H9 (cell line): Measurements from ENCODE around the gene FAM20A. TPM values are rescaled to one million over a fixed set of nuclear protein-coding genes. Genes with fewer than 3 reads are reported as not detected.

Source experiments
- DNase-seq: peaks from one replicate; pipeline ENCODE4 v3.0.0-alpha.2; 2017
- H2AFZ ChIP-seq: one replicate; pipeline ENCODE4 v1.6.1; 2013; ENCODE audit warnings: mild to moderate bottlenecking, low read length, control low read depth, moderate library complexity
- H2AK5ac ChIP-seq: 2 replicates; pipeline ENCODE4 v1.6.1; 2013; ENCODE audit warnings: low read length, control low read depth, mixed read lengths; ENCODE audit not compliant: insufficient read length
- H2BK120ac ChIP-seq: one replicate; pipeline ENCODE4 v1.6.1; 2013; ENCODE audit warnings: low read depth, mild to moderate bottlenecking, low read length, control low read depth, inconsistent platforms; ENCODE audit not compliant: poor library complexity, severe bottlenecking
- H2BK12ac ChIP-seq: 2 replicates; pipeline ENCODE4 v1.6.1; 2013; ENCODE audit warnings: low read length, control low read depth, mixed read lengths, low read depth; ENCODE audit not compliant: insufficient read length
- H2BK15ac ChIP-seq: 2 replicates; pipeline ENCODE4 v1.6.1; 2013; ENCODE audit warnings: low read depth, low read length, control low read depth
- H2BK20ac ChIP-seq: one replicate; pipeline ENCODE4 v1.6.1; 2013; ENCODE audit warnings: low read depth, mild to moderate bottlenecking, low read length, control low read depth, inconsistent platforms; ENCODE audit not compliant: poor library complexity, severe bottlenecking
- H2BK5ac ChIP-seq: 2 replicates; pipeline ENCODE4 v1.6.1; 2013; ENCODE audit warnings: low read length, control low read depth, mixed read lengths; ENCODE audit not compliant: insufficient read length
- H3K14ac ChIP-seq: 2 replicates; pipeline ENCODE4 v1.6.1; 2013; ENCODE audit warnings: low read length, control low read depth; ENCODE audit not compliant: insufficient read depth
- H3K18ac ChIP-seq: 2 replicates; pipeline ENCODE4 v1.6.1; 2013; ENCODE audit warnings: low read depth, mild to moderate bottlenecking, mixed read lengths, low read length, control low read depth; ENCODE audit not compliant: insufficient read length
- H3K23ac ChIP-seq: 2 replicates; pipeline ENCODE4 v1.6.1; 2013; ENCODE audit warnings: low read length, control low read depth, mixed read lengths, low read depth; ENCODE audit not compliant: insufficient read length
- H3K23me2 ChIP-seq: 2 replicates; pipeline ENCODE4 v1.6.1; 2013; ENCODE audit warnings: low read depth, mild to moderate bottlenecking, mixed read lengths, low read length, control low read depth; ENCODE audit not compliant: insufficient read length, poor library complexity, severe bottlenecking
- H3K27ac ChIP-seq: 2 replicates; pipeline ENCODE4 v1.5.1; 2013; ENCODE audit warnings: low read length, control low read depth, mixed read lengths, low read depth; ENCODE audit not compliant: insufficient read length
- H3K27me3 ChIP-seq: 2 replicates; pipeline ENCODE4 v1.6.1; 2013; ENCODE audit warnings: low read length, control low read depth, inconsistent platforms; ENCODE audit not compliant: insufficient read depth
- H3K4ac ChIP-seq: 2 replicates; pipeline ENCODE4 v1.6.1; 2013; ENCODE audit warnings: low read depth, mild to moderate bottlenecking, control low read depth, inconsistent platforms, low read length, moderate library complexity
- H3K4me1 ChIP-seq: 2 replicates; pipeline ENCODE4 v1.6.1; 2013; ENCODE audit warnings: low read length, control low read depth, inconsistent platforms; ENCODE audit not compliant: insufficient read depth
- H3K4me2 ChIP-seq: 2 replicates; pipeline ENCODE4 v1.6.1; 2013; ENCODE audit warnings: low read length, control low read depth, mixed read lengths; ENCODE audit not compliant: insufficient read length, insufficient read depth
- H3K56ac ChIP-seq: 2 replicates; pipeline ENCODE4 v1.6.1; 2013; ENCODE audit warnings: low read depth, mild to moderate bottlenecking, mixed read lengths, low read length, control low read depth; ENCODE audit not compliant: insufficient read length
- H3K79me1 ChIP-seq: 2 replicates; pipeline ENCODE4 v1.6.1; 2013; ENCODE audit warnings: low read depth, mild to moderate bottlenecking, moderate library complexity, low read length, control low read depth, inconsistent platforms; ENCODE audit not compliant: insufficient read depth, poor library complexity, severe bottlenecking
- H3K79me2 ChIP-seq: 2 replicates; pipeline ENCODE4 v1.6.1; 2013; ENCODE audit warnings: low read length, control low read depth, inconsistent platforms; ENCODE audit not compliant: insufficient read depth
- H3K9ac ChIP-seq: 2 replicates; pipeline ENCODE4 v1.6.1; 2013; ENCODE audit warnings: low read length, control low read depth, mixed read lengths; ENCODE audit not compliant: insufficient read length; ENCODE audit errors: extremely low read depth
- H3K9me3 ChIP-seq: one replicate; pipeline ENCODE4 v1.6.1; 2013; ENCODE audit warnings: low read depth, low read length, inconsistent platforms; ENCODE audit not compliant: control insufficient read depth
- H3T11ph ChIP-seq: one replicate; pipeline ENCODE4 v1.6.1; 2013; ENCODE audit warnings: mild to moderate bottlenecking, low read length, control low read depth, inconsistent platforms
- H4K20me1 ChIP-seq: one replicate; pipeline ENCODE4 v1.6.1; 2013; ENCODE audit not compliant: control insufficient read depth, insufficient read length, insufficient read depth
- H4K5ac ChIP-seq: 2 replicates; pipeline ENCODE4 v1.6.1; 2013; ENCODE audit warnings: low read depth, mild to moderate bottlenecking, mixed read lengths, low read length, control low read depth; ENCODE audit not compliant: insufficient read length
- H4K8ac ChIP-seq: replicated peaks from 2 replicates; pipeline ENCODE4 v1.6.1; 2013; ENCODE audit warnings: low read length, control low read depth, mixed read lengths, low read depth; ENCODE audit not compliant: insufficient read length
- H4K91ac ChIP-seq: 2 replicates; pipeline ENCODE4 v1.6.1; 2013; ENCODE audit warnings: low read depth, mild to moderate bottlenecking, moderate library complexity, mixed read lengths, low read length, control low read depth; ENCODE audit not compliant: insufficient read length
- H3K27ac Mint-ChIP-seq, 3 experiments: 2 replicates in 2 of 3; 3 replicates in 1 of 3; pipeline ENCODE4 v1.8.0; 2020 to 2021; ENCODE audit warnings: mixed read lengths in 3 of 3, mild to moderate bottlenecking in 1 of 3, moderate library complexity in 1 of 3
- H3K27me3 Mint-ChIP-seq: 2 replicates; pipeline ENCODE4 v1.8.0; 2021; ENCODE audit warnings: low read depth, mild to moderate bottlenecking, moderate library complexity, mixed read lengths
- H3K36me3 Mint-ChIP-seq, 3 experiments: 2 replicates in 2 of 3; 3 replicates in 1 of 3; pipeline ENCODE4 v1.8.0; 2020 to 2021; ENCODE audit warnings: low read depth in 3 of 3, mixed read lengths in 3 of 3; ENCODE audit not compliant: insufficient read depth in 1 of 3
- H3K4me1 Mint-ChIP-seq, 2 experiments: 2 replicates each; pipeline ENCODE4 v1.8.0; 2020; ENCODE audit warnings: mixed read lengths in 2 of 2
- H3K4me3 Mint-ChIP-seq, 2 experiments: 2 replicates in 1 of 2; 3 replicates in 1 of 2; pipeline ENCODE4 v1.8.0; 2020 to 2021; ENCODE audit warnings: mild to moderate bottlenecking in 2 of 2, mixed read lengths in 2 of 2, moderate library complexity in 1 of 2
- H3K9me3 Mint-ChIP-seq, 2 experiments: 2 replicates in 1 of 2; 3 replicates in 1 of 2; pipeline ENCODE4 v1.8.0; 2020; ENCODE audit warnings: mild to moderate bottlenecking in 2 of 2, mixed read lengths in 2 of 2, moderate library complexity in 1 of 2
- WGBS: extraction: QIAGEN DNeasy Blood & Tissue Kit; methylation state at CpG from one replicate; pipeline ENCODE4 v1.1.7; 2013; ENCODE audit warnings: missing lambda C conversion rate, low lambda C conversion rate, mixed read lengths; ENCODE audit not compliant: insufficient read length; ENCODE audit errors: extremely low coverage; 5-methylcytosine and 5-hydroxymethylcytosine counted together
- total RNA-seq: library from RNA; stranded (reverse); gene quantifications from 2 replicates; pipeline ENCODE4 v1.2.1, GENCODE V29; 2021
- TF ChIP-seq, protein P1 (sequence below): fragments of 200-600 bp; sonication (generic); conservative IDR thresholded peaks from 3 replicates; pipeline ENCODE4 v1.8.0; 2021; ENCODE audit warnings: antibody characterized with exemption, mild to moderate bottlenecking

FAM20A gene
- total RNA-seq, 1 experiment from 2014 or later, result 34.4 TPM

DNA sequence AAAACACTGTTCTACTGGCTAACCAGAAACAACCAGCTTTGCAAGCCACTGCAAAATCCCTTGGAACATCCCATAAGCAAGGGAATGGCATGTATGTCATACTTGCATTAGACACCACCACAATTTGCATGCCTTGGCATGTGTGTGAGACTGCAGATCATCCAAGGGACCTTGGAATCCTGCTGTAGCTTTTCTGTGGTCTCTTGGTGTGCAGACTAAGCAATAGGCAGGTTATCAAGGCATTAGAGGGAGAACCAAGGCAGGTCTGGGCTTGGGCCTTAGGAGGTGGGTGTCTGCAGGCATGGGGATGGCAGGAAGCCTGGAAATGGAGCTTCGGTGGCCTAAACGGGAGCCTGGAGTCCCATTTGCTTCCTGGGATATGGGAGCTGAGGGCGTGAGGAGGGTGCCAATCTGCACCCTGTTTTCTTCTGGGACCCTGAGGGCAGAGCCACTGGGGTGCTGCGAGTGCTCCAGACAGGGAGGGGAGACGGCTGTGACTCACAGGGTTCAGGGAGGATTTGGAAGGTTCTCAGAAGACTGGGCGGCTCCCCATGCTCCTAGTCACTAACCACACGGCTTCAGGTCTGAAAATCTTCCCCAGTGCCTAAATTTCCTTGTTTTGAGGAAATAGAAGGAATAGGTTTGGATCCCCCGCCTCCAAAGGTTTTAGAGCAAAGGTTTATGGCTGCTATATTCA, 36.6 kb downstream of the FAM20A start:
- TF ChIP-seq, protein P1, sequence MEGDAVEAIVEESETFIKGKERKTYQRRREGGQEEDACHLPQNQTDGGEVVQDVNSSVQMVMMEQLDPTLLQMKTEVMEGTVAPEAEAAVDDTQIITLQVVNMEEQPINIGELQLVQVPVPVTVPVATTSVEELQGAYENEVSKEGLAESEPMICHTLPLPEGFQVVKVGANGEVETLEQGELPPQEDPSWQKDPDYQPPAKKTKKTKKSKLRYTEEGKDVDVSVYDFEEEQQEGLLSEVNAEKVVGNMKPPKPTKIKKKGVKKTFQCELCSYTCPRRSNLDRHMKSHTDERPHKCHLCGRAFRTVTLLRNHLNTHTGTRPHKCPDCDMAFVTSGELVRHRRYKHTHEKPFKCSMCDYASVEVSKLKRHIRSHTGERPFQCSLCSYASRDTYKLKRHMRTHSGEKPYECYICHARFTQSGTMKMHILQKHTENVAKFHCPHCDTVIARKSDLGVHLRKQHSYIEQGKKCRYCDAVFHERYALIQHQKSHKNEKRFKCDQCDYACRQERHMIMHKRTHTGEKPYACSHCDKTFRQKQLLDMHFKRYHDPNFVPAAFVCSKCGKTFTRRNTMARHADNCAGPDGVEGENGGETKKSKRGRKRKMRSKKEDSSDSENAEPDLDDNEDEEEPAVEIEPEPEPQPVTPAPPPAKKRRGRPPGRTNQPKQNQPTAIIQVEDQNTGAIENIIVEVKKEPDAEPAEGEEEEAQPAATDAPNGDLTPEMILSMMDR, result no peak
- Histone ChIP-seq H2BK5ac (no peak overlapping the region), H2AFZ (no peak overlapping the region), H3K9me3 (no peaks in the 10 kb centered on the region), H4K8ac (no peak overlapping the region), H3K4me2 (no peak overlapping the region), H2BK120ac (no peak overlapping the region), H3K27ac (no peak overlapping the region), H4K5ac (no peak overlapping the region), H3T11ph (no peak overlapping the region), H3K4me1 (no peaks in the 10 kb centered on the region), H2BK12ac (no peak overlapping the region), H3K18ac (no peak overlapping the region), H3K79me2 (no peaks in the 10 kb centered on the region), H3K14ac (no peak overlapping the region), H3K23ac (no peak overlapping the region), H4K20me1 (no peaks in the 10 kb centered on the region), H3K79me1 (no peaks in the 10 kb centered on the region), H3K27me3 (no peaks in the 10 kb centered on the region), H2BK20ac (no peak overlapping the region), H3K4ac (no peak overlapping the region), H2BK15ac (no peak overlapping the region), H2AK5ac (no peak overlapping the region), H3K9ac (no peak overlapping the region), H4K91ac (no peak overlapping the region), H3K56ac (no peak overlapping the region), H3K23me2 (no peaks in the 10 kb centered on the region)
- H3K9me3 Mint-ChIP-seq, result no peaks in the 10 kb centered on the region
- peaks cover 0 to 4% (median 0%) of the 10 kb centered on the region in 3 experiments; a peak in 2 of 7 replicates for H3K36me3 Mint-ChIP-seq
- no peaks in the 10 kb centered on the region for H3K4me1 Mint-ChIP-seq
- no CpG with 5 or more reads among the region's 8 CpGs for WGBS
- H3K27me3 Mint-ChIP-seq, result peaks cover 2% of the 10 kb centered on the region; the same call in 1 of the 2 replicates
- H3K4me3 Mint-ChIP-seq, result no peak overlapping the region
- H3K27ac Mint-ChIP-seq, result no peak overlapping the region
- no peak for DNase-seq
